GM12874 (cell line): ENCODE measurements around the gene CDCA8.

ENCODE experiments used
- CTCF ChIP-seq: IDR thresholded peaks from 2 replicates; pipeline ENCODE4 v1.5.1; 2011; ENCODE audit warnings: low read depth, mild to moderate bottlenecking, control low read depth, low read length, moderate library complexity; ENCODE audit not compliant: insufficient read depth

CDCA8 gene

DNA sequence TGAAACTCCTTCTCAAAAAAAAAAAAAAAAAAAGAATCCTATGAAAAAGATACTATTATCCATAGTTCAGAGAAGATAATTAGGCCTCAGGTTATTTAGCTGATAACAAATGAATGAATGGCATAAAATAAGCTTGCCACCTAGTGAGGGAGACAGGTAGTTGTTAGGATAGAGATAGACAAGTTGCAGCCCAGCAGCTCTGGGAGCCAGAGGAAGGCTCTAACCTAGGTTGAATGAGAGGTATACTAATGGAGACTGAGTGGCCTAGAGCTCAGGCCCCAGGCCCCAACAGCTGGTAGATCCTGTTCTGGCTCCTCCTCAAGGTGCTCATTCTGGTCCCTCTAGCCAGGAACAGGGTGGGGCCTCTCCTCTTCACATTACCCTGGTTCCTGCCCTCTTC is 37.0 kb upstream of the CDCA8 start:
- no peak for TF ChIP-seq CTCF

GRCh38 chr1:37656026-37656425 is 36.3 kb upstream of the CDCA8 start:
- no peak for TF ChIP-seq CTCF

- no peak for TF ChIP-seq CTCF
These were observed 35.4 kb upstream of the CDCA8 start for GRCh38 chr1:37656881-37657280.

GRCh38 chr1:37657620-37658412 is 34.5 kb upstream of the CDCA8 start:
- TF ChIP-seq CTCF, result no peak

DNA sequence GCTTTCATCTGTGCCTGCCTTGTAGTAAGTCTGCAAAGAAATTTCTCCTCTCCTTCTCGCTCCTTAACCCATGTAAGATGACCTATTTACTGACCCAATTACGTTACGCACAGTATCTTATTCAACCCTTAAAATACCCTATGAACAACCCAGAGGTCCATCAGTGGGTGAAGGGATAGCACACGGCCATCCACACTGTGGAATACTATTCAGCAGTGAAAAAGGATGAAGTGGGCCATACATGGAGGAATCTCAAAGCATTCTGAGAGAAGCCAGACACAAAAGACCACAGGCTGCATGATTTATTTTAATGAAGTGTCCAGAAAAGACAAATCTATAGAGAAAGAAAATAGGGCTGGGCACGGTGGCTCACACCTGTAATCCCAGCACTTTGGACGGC is 33.8 kb upstream of the CDCA8 start:
- TF ChIP-seq CTCF, result no peak

DNA sequence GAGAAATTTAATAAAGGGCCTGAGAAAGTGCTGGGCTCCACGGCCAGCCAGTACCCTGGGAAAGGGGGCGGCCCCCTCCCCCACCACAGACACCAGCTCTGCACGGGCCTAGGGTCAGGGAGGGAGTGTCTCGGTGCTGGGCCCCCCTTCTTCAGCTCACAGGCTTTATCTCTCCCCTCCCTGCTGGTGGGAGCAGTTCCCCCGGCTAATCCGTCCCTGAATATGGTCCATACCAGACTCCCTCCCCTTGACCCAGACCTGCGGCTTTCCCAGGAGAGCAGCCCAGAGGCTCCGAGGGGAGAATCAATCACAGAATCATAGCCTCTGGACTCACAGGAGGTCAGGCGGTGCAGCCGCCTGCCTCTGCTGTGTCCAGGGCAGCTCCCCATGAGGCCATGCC is 31.7 kb upstream of the CDCA8 start:
- no peak for TF ChIP-seq CTCF

GRCh38 chr1:37661401-37661800 is 30.9 kb upstream of the CDCA8 start:
- no peak for TF ChIP-seq CTCF
